ENCODE results near the gene TUBA1C. TPM values are rescaled to one million over a fixed set of nuclear protein-coding genes. Genes with fewer than 3 reads are reported as not detected.
"Not testable (repeated sequence)": the region's sequence is repeated elsewhere in the genome, so short reads cannot be mapped to it uniquely, and the experiment has no call there.

Gene TUBA1C
- total RNA-seq, 2 experiments from 2014 or later: 237 to 240 TPM

GRCh38 chr12:49304161-49304560, 39.3 kb downstream of the TUBA1C start:
- intact Hi-C loops (cut with micrococcal nuclease): no loop called here
- POLR2A ChIA-PET: no interaction called here
- CTCF ChIA-PET: interaction anchor here (0.7 to 5.1 kb wide), 9 partner anchors 10 to 370 kb away, joined by 3 to 20 read pairs (median 6); partner anchors contain the start of genes PRPH and SPATS2
- Mint-ChIP-seq H3K4me1 (ENCODE audit: low read depth) (no peaks in the 10 kb centered on the region), H3K9me3 (no peaks in the 10 kb centered on the region), H3K4me3 (no peak overlapping the region), H3K36me3 (ENCODE audit: low read depth) (no peaks in the 10 kb centered on the region), H3K27me3 (peaks cover 34% of the 10 kb centered on the region), H3K27ac (no peak overlapping the region)
- ATAC-seq: no peak
- no peak for TF ChIP-seq CTCF (IDR thresholded peaks at IDR 0.05)
- no peak for DNase-seq

GRCh38 chr12:49305762-49306510, 41.1 kb downstream of the TUBA1C start:
- ATAC-seq (no peak), DNase-seq (no peak)
- Mint-ChIP-seq H3K36me3 (ENCODE audit: low read depth) (no peaks in the 10 kb centered on the region), H3K27me3 (peaks cover 37% of the 10 kb centered on the region), H3K4me1 (ENCODE audit: low read depth) (no peaks in the 10 kb centered on the region), H3K27ac (no peak overlapping the region), H3K4me3 (no peak overlapping the region), H3K9me3 (no peaks in the 10 kb centered on the region)
- ChIA-PET POLR2A (no interaction called here), CTCF (interaction anchor here (0.8 to 5.1 kb wide), 5 partner anchors 12 to 559 kb away, joined by 3 to 20 read pairs (median 10); partner anchors contain the start of gene PRPH)
- no peak for TF ChIP-seq CTCF (IDR thresholded peaks at IDR 0.05)
- intact Hi-C loops (cut with micrococcal nuclease): no loop called here

- H3K4me1 Mint-ChIP-seq (ENCODE audit: low read depth): no peaks in the 10 kb centered on the region
- H3K36me3 Mint-ChIP-seq (ENCODE audit: low read depth): no peaks in the 10 kb centered on the region
- intact Hi-C loops (cut with micrococcal nuclease): no loop called here
- DNase-seq (no peak), ATAC-seq (no peak)
- peaks cover 26% of the 10 kb centered on the region for H3K27me3 Mint-ChIP-seq
- no peaks in the 10 kb centered on the region for H3K9me3 Mint-ChIP-seq
- H3K4me3 Mint-ChIP-seq: no peak overlapping the region
- TF ChIP-seq CTCF (IDR thresholded peaks at IDR 0.05): no peak
- CTCF ChIA-PET: interaction anchor here (1.2 kb wide), 1 partner anchor 14 kb away, joined by 4 read pairs; the partner anchor contains the start of gene PRPH
- POLR2A ChIA-PET: no interaction called here
- H3K27ac Mint-ChIP-seq: no peak overlapping the region
Measured at GRCh38 chr12:49309386-49309785, 44.5 kb downstream of the TUBA1C start.

GRCh38 chr12:49310451-49311000, 45.6 kb downstream of the TUBA1C start:
- CTCF ChIA-PET; H3K4me1 Mint-ChIP-seq (ENCODE audit: low read depth): not testable (repeated sequence)

GRCh38 chr12:49314811-49315210, 49.9 kb downstream of the TUBA1C start:
- Mint-ChIP-seq H3K27me3 (peaks cover 4% of the 10 kb centered on the region), H3K27ac (no peak overlapping the region), H3K4me1 (ENCODE audit: low read depth) (no peaks in the 10 kb centered on the region), H3K4me3 (no peak overlapping the region), H3K36me3 (ENCODE audit: low read depth) (no peaks in the 10 kb centered on the region), H3K9me3 (no peaks in the 10 kb centered on the region)
- intact Hi-C loops (cut with micrococcal nuclease): no loop called here
- ChIA-PET POLR2A (no interaction called here), CTCF (interaction anchor here (1.6 to 1.8 kb wide), 2 partner anchors 18 to 27 kb away, joined by 5 to 8 read pairs; no protein-coding TSS in a partner anchor)
- no peak for TF ChIP-seq CTCF (IDR thresholded peaks at IDR 0.05)
- ATAC-seq: no peak
- DNase-seq: no peak

More at GRCh38 chr12:49310451-49311000, 45.6 kb downstream of the TUBA1C start:
- H3K36me3 Mint-ChIP-seq (ENCODE audit: low read depth); H3K4me3 Mint-ChIP-seq; DNase-seq; H3K27ac Mint-ChIP-seq; POLR2A ChIA-PET; H3K9me3 Mint-ChIP-seq; ATAC-seq; intact Hi-C loops (cut with micrococcal nuclease): not testable (repeated sequence)
- peaks cover 23% of the 10 kb centered on the region for H3K27me3 Mint-ChIP-seq

- CTCF ChIA-PET: interaction anchor here (1.3 to 2.7 kb wide), 2 partner anchors 16 to 21 kb away, joined by 3 to 7 read pairs; no protein-coding TSS in a partner anchor
- DNase-seq; ATAC-seq; H3K36me3 Mint-ChIP-seq (ENCODE audit: low read depth); H3K27ac Mint-ChIP-seq; H3K4me3 Mint-ChIP-seq; H3K27me3 Mint-ChIP-seq; H3K4me1 Mint-ChIP-seq (ENCODE audit: low read depth); POLR2A ChIA-PET; intact Hi-C loops (cut with micrococcal nuclease); H3K9me3 Mint-ChIP-seq: not testable (repeated sequence)
Measured at GRCh38 chr12:49317118-49317517, 52.2 kb downstream of the TUBA1C start.
